NCI-H748 (cell line): ENCODE measurements around the gene KIF1B.
"Not testable (repeated sequence)": the region's sequence is repeated elsewhere in the genome, so short reads cannot be mapped to it uniquely, and the experiment has no call there.

Source experiments
- DNase-seq: peaks from one replicate; lab custom pipeline; 2025; ENCODE audit not compliant: unreplicated experiment; lab: John Stamatoyannopoulos, UW

The KIF1B gene

DNA sequence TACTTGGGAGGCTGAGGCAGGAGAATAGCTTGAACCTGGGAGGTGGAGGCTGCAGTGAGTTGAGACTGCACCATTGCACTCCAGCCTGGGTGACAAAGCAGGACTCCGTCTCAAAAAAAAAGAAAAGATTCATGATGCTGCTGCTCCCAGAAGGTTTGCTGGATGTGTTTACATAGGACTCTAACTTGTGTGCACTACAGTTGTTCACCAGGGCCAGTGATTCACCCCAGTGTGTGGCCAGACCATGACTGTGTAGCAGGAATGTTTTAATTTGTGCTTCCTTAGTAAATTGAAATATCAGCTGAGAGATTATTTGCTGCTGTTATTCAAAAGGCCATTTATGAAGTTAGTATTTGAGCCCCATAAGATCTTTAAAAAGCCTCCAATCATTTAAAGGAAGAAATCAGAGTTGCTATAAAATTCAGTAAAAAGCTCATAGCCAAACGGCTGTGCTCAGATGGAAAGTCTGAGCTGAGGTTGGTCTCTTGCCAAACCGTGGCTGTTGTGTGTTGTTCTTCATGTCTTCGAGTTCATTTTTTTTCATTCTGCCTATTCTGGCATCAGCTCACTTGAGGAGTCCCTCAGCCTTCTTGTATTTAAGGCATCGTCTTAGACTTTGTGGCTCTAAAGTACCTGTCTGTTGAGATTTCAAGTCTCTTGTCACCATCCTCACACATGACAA is 170.4 kb downstream of the KIF1B start:
- DNase-seq: no peak

DNA sequence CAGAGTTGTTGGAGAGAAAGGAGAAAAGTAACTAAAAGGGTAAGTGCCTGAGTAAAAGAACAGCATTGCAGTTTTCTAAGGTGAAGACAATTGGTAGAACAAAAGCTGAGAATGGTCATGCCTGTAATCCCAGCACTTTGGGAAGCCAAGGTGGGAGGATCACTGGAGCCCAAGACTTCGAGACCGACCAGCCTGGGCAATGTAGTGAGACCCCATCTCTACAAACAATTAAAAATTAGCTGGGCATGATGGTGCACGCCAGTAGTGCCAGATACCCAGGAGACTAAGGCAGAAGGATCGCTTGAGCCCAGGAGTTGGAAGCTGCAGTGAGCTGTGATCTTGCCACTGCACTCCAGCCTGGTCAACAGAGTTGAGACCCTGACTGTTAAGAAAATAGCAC is 173.3 kb downstream of the KIF1B start:
- DNase-seq: no peak

DNA sequence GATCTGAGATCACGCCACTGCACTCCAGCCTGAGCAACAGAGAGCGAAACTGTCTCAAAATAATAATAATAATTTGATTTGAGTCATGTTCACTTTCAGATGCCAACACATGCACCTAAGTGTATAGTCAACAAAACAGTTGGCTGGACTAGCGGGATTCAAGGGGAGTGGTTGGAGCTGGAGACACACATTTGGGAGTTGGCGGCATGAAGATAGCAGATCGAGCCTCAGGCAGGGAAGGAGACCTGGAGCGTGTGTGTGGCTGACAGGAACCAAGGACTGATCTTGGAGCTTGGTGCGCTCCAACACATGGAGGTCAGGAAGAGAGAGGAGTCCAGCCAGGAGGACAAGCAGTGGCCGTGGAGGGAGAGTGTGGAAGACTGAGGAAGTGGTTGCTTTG is 173.8 kb downstream of the KIF1B start:
- no peak for DNase-seq

- no peak for DNase-seq
Observed at GRCh38 chr1:10386761-10387676, 176.6 kb downstream of the KIF1B start.

GRCh38 chr1:10387677-10388386 is 177.5 kb downstream of the KIF1B start:
- no peak for DNase-seq

- DNase-seq: no peak
Observed at GRCh38 chr1:10388387-10388715, 178.0 kb downstream of the KIF1B start.

DNA sequence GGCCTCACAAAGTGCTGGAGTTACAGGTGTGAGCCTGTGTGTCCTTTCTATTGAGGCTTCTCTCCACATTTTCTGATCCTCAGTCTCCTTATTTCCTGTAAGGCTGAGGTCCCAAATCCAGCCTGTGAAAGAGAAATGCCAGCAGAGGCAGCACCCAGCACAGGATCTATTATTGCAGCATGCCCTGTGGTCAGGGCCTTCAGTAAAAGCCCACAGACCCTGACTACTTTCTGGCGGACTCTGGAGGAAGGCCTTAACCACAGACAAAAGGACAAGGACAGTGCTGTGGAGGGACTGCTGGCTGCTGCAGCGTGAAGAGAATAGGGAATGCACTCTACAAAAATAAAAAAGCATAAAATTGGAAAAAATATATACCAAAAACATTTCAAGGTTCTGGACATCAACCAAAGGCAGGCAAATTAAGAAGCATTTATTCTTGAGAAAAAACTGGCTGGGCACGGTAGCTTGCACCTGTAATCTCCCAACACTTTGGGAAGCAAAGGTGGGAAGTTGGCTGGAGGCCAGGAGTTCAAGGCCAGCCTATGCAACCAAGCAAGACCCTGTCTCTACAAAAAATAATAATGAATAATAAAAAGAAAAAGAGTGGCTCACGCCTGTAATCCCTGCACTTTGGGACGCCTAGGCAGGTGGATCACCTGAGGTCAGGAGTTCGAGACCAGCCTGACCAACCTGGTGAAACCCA is 179.1 kb downstream of the KIF1B start:
- DNase-seq: no peak

- no peak for DNase-seq
Observed at GRCh38 chr1:10396870-10397269, 186.5 kb downstream of the KIF1B start.

DNA sequence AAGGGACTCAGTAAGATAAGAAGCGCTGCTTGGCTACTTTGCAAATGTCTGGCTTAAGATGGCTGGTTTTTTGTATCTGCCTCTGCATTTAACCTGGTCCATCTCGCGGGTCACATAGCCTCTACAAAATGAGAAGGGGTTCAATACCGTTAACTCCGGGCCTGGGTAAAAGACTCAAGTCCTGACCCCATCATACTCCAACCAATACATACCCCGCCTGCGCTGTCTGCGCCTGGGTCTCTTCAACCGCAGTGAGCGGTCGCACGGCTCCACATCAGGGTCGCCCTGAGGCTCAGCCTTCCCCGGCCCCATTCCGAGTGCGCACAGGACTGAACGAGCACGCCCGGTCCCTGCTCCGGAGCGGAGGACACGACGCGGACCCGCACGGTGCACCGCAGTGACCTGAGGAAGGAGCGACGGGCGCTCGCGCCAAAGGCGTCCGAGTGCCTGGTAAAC is 187.9 kb downstream of the KIF1B start:
- no peak for DNase-seq

DNA sequence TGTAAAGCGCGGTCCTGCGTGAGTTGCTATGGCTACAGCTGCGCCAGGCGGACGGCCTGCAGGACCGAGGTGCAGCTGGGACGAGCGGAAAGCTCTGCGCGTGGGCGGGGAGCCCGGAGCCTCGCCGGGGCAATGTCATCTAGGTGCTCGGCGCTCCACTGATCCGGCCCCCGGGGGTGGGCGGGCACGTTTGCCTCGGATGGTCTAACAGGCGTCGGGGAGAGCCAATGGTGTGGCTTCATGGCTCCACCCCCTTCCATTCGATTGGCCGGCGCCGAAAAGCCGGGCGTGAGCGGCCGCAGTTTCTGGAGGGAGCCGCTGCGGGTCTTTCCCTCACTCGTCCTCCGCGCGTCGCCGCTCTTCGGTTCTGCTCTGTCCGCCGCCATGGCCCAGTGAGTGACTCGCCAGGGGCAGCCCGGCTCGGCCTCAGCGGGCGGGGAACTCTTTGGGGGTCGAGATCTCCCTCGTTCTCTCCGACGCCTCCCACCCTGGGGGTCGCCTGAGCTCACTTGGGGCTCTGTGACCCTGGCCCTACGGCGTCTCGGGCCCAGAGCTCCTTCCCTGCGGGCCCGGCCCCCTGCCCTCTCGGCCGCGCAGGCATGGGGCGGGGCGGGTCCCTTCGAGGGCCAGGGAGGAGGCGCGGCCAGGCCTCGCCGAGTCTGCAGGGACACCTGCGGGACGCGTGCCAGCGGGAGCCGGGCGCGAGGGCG is 188.5 kb downstream of the KIF1B start, which contains the start of gene PGD:
Gene PGD, plus strand, starts transcription at position 331 of the 710 bp plus-strand sequence. Its CDS starts 54 bp downstream, at position 385.
- peak; percentile 97 for DNase-seq

DNA sequence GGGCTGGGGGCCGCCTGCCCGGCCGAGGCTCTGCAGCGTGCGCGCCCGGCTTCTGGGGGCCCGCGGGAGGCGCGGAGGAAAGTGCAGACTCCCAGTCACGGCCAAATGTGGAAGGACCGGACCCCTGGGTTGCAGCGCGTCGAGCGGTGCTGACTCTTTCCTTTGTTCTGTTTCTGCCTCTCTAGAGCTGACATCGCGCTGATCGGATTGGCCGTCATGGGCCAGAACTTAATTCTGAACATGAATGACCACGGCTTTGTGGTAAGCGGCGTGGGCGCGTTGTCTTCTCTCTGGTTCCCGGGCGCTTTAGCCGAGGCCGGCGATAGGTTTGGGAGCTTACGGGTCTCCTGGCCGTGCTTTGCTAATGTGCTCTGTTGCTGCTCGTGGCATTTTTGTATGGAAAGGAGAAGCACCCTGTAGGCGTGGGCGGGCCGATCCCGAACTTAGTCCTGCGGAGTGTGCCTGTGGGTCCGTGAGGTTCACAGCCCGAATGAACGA is 189.1 kb downstream of the KIF1B start:
- DNase-seq: no peak

DNA sequence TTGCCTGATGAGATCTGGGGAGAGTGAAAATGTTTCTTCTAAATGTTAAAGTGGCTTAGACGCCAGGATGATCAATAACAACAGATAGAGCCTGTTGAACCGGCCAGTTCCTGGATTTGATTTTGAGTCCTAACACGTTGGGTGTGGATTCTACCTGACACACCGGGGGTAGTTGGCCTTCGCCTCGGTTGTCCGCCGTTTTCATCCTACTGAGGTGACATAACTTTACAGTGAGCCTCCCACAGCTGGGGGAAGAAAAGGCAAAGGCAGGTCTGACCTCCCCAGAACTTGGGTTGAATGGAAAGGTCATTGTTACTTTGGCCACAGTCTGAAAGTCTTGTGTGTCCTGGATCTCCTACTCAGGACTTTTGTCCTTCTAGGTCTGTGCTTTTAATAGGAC is 189.6 kb downstream of the KIF1B start:
- DNase-seq: no peak

DNA sequence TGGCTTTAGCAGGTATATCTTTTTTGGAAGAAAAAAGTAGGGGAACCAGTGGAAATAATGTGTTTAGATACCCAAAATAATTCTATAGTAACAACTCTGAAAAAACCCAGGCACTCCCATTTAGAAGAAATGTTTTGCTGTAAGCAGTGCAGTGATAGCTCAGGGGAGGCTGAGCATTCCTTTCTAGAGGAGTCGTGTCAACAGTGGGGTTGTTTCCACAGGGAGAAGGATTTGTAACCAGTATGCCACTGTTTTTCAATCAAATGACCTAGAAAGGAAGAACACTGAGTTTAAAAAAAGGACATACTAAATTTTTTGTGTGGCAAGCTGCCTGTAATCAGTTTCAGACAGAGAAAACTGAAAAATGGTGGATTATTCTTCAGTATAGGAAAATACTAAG is 190.9 kb downstream of the KIF1B start:
- no peak for DNase-seq

DNA sequence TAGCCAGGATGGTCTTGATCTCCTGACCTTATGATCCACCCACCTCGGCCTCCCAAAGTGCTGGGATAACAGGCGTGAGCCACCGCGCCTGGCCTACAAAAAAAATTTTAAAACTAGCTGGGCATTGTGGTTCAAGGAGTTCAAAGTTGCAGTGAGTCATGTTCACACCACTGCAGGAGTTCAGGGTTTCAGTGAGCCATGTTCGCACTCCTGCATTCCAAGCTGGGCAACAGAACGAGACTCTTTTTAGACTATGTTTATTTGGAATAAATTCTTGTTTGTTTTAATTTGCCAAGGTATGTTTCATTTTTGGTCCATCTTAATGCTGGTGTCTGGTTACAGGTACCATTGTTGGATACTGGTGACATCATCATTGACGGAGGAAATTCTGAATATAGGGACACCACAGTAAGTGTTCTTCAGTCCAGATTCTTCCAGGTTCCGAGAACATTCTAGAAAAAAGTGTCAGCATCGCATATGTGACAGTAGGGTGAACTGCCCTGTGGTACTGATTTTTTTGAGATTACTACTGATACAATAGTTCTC is 192.4 kb downstream of the KIF1B start:
- DNase-seq: no peak

- DNase-seq: no peak
Observed at GRCh38 chr1:10407201-10407600, 196.8 kb downstream of the KIF1B start.

DNA sequence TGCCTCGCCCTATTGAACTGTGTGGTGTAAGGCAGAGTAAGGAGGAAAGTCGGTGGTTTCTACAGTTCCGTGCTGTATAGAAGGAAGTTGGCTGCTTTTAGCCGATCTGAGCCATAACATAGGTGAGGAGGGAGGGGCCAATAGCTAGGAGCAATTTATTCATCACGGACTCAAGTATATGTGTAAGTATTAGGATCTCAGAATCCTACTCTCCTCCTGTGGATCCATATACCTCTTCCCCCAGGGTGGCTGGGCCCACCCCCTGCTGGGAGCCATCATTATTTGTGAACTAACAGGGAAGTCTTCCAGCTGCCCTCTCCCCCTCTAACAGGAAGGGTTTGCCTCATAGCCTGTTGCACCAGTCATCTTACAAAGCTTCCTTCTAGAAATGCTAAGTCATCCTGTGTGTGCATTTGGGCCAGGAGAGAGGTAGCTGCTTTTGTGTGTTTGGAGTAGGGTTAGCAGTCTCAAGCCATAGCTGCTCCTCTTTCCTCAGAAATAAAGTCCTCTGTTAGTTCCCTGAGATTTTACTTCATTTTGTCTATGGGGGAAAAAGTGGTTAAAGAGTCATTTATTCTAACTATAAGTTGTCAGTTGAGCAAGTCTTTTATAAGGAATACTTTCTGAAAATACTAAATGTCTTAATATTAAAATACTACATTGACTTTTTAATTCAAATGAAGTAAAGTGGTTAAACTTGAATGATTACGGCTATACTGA is 205.0 kb downstream of the KIF1B start:
- no peak for DNase-seq

GRCh38 chr1:10415967-10416366 is 205.6 kb downstream of the KIF1B start:
- DNase-seq: not testable (repeated sequence)

DNA sequence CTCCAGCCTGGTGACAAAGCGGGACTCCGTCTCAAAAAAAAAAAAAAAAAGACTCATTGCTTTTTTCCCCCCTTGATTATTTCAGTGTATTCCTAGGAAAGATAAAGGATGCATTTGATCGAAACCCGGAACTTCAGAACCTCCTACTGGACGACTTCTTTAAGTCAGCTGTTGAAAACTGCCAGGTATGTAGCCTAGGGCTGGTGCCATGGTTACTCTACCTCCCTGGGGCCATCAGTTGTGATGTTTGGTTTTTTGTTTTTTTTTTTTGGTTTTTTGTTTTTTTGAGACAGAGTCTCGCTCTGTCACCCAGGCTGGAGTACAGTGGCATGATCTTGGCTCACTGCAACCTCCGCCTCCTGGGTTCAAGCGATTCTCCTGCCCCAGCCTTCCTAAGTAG is 208.4 kb downstream of the KIF1B start:
- DNase-seq: not testable (repeated sequence)

DNA sequence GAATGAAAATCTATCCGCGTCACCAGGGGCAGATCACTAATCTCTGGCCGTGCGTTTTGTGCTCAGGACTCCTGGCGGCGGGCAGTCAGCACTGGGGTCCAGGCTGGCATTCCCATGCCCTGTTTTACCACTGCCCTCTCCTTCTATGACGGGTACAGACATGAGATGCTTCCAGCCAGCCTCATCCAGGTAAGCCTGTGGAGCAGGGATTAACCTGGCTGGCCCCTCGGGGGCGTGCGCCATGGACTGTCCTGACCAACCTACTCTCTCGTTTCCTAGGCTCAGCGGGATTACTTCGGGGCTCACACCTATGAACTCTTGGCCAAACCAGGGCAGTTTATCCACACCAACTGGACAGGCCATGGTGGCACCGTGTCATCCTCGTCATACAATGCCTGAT is 209.0 kb downstream of the KIF1B start:
- no peak for DNase-seq
